Measurements from ENCODE around the gene CYTH4.

The CYTH4 gene

DNA sequence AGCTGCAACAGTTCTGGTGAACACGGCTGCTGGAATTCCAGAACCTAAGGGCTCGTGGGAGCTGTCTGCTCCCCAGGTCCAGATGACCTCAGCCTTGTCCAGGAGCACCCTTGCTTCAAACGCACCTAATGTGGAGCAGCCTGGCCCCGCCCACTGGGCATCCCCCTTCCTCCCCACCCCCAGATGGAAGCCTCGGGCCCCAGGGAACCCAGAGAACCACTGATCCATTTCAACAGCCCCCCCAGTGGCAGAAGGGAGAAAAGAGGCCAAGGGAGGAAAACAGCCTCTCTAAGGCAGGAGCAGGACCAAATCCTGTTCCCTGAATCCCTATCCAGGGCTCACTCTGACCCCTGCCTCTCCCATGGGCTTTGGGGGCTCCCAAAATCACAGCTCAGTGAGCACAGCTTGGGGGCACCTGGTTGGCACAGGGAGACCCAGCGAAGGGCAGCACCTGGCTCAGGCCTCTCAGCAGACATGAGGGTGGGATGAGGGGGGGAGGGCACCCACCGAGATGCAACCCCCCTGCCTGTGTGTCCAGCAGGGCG is 1.2 kb downstream of the CYTH4 start:
- WGBS, 2 donors (ENCODE audit: extremely low coverage in 2 of 2, insufficient read length in 2 of 2, insufficient replicate concordance in 1 of 2), result no CpG with 5 or more reads among the region's 8 CpGs

DNA sequence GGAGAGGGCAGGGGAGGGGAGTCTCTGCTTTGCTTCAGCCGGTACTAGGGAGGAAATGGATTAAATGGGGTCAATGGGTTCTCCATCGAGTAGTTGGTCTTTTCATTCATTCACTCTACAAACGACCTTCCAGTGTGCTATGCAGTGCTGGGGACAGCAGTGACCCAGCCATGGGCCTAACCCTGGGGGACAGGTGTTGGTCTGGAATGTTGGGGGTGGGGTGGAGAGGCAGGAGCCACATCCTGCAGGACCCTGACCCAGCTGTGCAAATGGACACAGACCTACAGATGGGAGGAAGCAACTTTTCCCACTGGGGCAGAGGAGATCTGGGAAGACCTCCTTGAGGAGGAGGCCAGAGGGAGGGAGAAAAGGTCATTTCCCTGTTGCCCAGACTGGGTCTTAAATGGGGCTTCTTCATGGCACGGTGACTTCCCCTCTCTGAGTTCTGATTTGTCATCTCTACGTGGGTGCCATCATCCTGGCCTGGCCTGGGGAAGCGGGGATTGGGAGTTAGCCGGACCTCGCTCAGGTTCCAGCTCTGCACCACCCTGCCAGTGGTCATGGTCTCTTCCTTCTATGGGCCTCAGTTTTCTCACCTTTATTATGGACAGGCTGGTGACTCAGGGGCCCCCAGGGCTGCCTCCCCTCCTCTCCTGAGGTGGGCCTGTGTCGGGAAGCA is 2.0 kb downstream of the CYTH4 start:
- H3K23ac ChIP-seq (ENCODE audit: low read depth, low read length, poor library complexity), result no peak overlapping the region
- H3K4me2 ChIP-seq (ENCODE audit: insufficient read depth, low read length, poor library complexity, severe bottlenecking), result no peak overlapping the region
- H4K8ac ChIP-seq (ENCODE audit: low read depth, low read length), result no peak overlapping the region
- H3K9me3 ChIP-seq (replicated peaks in 1 of 2; ENCODE audit: control insufficient read depth in 2 of 2, insufficient read depth in 1 of 2, low read depth in 1 of 2, low read length in 2 of 2), result no peaks in the 10 kb centered on the region
- no peaks in the 10 kb centered on the region for H3K36me3 ChIP-seq (replicated peaks in 1 of 2; ENCODE audit: control insufficient read depth in 2 of 2, insufficient read depth in 2 of 2, low read length in 2 of 2)
- H4K91ac ChIP-seq (ENCODE audit: low read depth, low read length, poor library complexity), result no peak overlapping the region
- H3K79me1 ChIP-seq (ENCODE audit: low read depth, low read length), result no peaks in the 10 kb centered on the region
- peaks cover 5 to 7% of the 10 kb centered on the region in 2 donors for H3K4me1 ChIP-seq (ENCODE audit: control insufficient read depth in 2 of 2, insufficient read depth in 1 of 2, low read depth in 1 of 2, low read length in 2 of 2)
- H3K9ac ChIP-seq (ENCODE audit: low read depth, low read length, poor library complexity), result no peak overlapping the region
- WGBS, 2 donors (ENCODE audit: extremely low coverage in 2 of 2, insufficient read length in 2 of 2, insufficient replicate concordance in 1 of 2), result no CpG with 5 or more reads among the region's 9 CpGs
- H2AFZ ChIP-seq (ENCODE audit: low read length), result no peak overlapping the region
- peaks cover 0 to 22% (median 0%) of the 10 kb centered on the region in 3 experiments for H3K27me3 ChIP-seq (ENCODE audit: control insufficient read depth in 3 of 3, insufficient read depth in 3 of 3, low read depth in 1 of 3, low read length in 3 of 3)
- no peak overlapping the region for H2BK12ac ChIP-seq (ENCODE audit: low read length)
- H3K18ac ChIP-seq (ENCODE audit: low read length), result peak overlapping the region; percentile 64
- H3K27ac ChIP-seq (replicated peaks; ENCODE audit: low read length), result no peak overlapping the region
- H3K4me3 ChIP-seq (ENCODE audit: low read length in 2 of 2), result no peak overlapping the region
- H2BK5ac ChIP-seq (ENCODE audit: low read length), result no peak overlapping the region
- H2AK5ac ChIP-seq (ENCODE audit: low read depth, low read length), result peak overlapping the region; percentile 33
- H3K14ac ChIP-seq (ENCODE audit: low read length), result no peak overlapping the region
- no peak overlapping the region for H2BK15ac ChIP-seq (ENCODE audit: low read length)
- no peak overlapping the region for H2BK120ac ChIP-seq (ENCODE audit: low read depth, low read length)
- DNase-seq (ENCODE audit: low spot score), result no peak
- H3K4ac ChIP-seq (ENCODE audit: low read length), result no peak overlapping the region

More for the DNA sequence above, 1.2 kb downstream of the CYTH4 start:
- Histone ChIP-seq H2BK12ac (ENCODE audit: low read length) (no peak overlapping the region), H2AFZ (ENCODE audit: low read length) (no peak overlapping the region), H4K8ac (ENCODE audit: low read depth, low read length) (no peak overlapping the region), H3K4me1 (ENCODE audit: control insufficient read depth in 2 of 2, insufficient read depth in 1 of 2, low read depth in 1 of 2, low read length in 2 of 2) (peaks cover 6 to 8% of the 10 kb centered on the region in 2 donors), H4K91ac (ENCODE audit: low read depth, low read length, poor library complexity) (no peak overlapping the region), H3K4me2 (ENCODE audit: insufficient read depth, low read length, poor library complexity, severe bottlenecking) (no peak overlapping the region), H2BK5ac (ENCODE audit: low read length) (no peak overlapping the region), H3K79me1 (ENCODE audit: low read depth, low read length) (no peaks in the 10 kb centered on the region), H3K14ac (ENCODE audit: low read length) (peak overlapping the region; percentile 61), H2BK15ac (ENCODE audit: low read length) (no peak overlapping the region), H3K9me3 (replicated peaks in 1 of 2; ENCODE audit: control insufficient read depth in 2 of 2, insufficient read depth in 1 of 2, low read depth in 1 of 2, low read length in 2 of 2) (no peaks in the 10 kb centered on the region), H3K18ac (ENCODE audit: low read length) (peak overlapping the region; percentile 29), H3K27ac (replicated peaks; ENCODE audit: low read length) (no peak overlapping the region), H2BK120ac (ENCODE audit: low read depth, low read length) (no peak overlapping the region), H3K4me3 (ENCODE audit: low read length in 2 of 2) (no peak overlapping the region), H3K4ac (ENCODE audit: low read length) (no peak overlapping the region), H2AK5ac (ENCODE audit: low read depth, low read length) (no peak overlapping the region), H3K36me3 (replicated peaks in 1 of 2; ENCODE audit: control insufficient read depth in 2 of 2, insufficient read depth in 2 of 2, low read length in 2 of 2) (no peaks in the 10 kb centered on the region), H3K9ac (ENCODE audit: low read depth, low read length, poor library complexity) (no peak overlapping the region), H3K27me3 (ENCODE audit: control insufficient read depth in 3 of 3, insufficient read depth in 3 of 3, low read depth in 1 of 3, low read length in 3 of 3) (peaks cover 0 to 22% (median 0%) of the 10 kb centered on the region in 3 experiments), H3K23ac (ENCODE audit: low read depth, low read length, poor library complexity) (no peak overlapping the region)
- no peak for DNase-seq (ENCODE audit: low spot score)

DNA sequence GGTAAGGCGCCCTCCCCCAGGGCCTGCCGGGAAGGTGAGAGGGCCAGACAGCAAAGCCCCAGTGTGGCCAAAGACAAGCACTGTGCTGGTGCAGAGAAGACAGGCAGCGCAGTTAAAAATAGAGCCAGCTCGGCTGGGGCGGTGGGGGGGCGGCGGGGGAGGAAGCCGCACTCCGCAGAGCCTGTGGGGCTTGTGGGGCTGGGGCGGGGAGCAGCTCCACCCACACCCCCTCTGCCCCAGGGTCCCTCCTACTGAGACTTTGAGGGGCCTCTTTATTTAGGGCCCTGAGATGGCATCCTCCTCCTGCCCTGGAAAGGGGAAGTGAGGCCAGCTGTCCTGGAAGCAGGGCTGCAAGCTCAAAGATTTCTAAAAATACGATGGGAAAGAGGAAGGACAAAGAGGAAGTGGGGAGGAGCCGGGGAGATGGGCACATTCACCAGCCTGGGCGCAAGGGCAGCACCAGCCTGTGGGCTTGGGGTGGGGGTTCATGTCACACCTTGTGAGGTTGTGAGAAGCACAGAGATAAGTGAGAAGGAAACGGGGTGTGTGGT is 2.6 kb downstream of the CYTH4 start:
- DNase-seq (ENCODE audit: low spot score), result no peak
- no CpG with 5 or more reads among the region's 14 CpGs for WGBS, 2 donors (ENCODE audit: extremely low coverage in 2 of 2, insufficient read length in 2 of 2, insufficient replicate concordance in 1 of 2)

DNA sequence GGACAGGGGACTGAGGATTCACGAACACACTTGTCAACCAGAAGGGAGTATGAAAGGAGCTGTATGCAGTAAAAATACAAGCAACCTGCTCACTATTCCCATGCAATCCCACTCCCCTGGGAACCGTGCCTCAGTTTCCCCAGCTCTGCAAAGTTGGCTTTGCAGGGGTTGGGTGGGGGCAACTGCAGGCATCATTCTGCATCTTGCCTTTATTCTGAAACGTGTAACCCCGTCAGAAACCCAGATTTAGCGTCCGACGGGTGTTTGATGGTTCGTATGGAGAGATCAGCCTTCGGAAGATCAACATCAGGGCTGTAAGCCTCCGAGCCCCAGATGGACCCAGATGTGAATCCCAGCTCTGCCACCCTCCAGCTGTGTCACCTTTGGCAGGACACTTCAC is 3.6 kb downstream of the CYTH4 start:
- WGBS, 2 donors (ENCODE audit: extremely low coverage in 2 of 2, insufficient read length in 2 of 2, insufficient replicate concordance in 1 of 2), result no CpG with 5 or more reads among the region's 10 CpGs
- Histone ChIP-seq H2BK5ac (ENCODE audit: low read length) (no peak overlapping the region), H2BK15ac (ENCODE audit: low read length) (no peak overlapping the region), H3K4ac (ENCODE audit: low read length) (no peak overlapping the region), H2BK12ac (ENCODE audit: low read length) (no peak overlapping the region), H3K14ac (ENCODE audit: low read length) (no peak overlapping the region), H2AK5ac (ENCODE audit: low read depth, low read length) (no peak overlapping the region), H3K9ac (ENCODE audit: low read depth, low read length, poor library complexity) (no peak overlapping the region), H3K36me3 (replicated peaks in 1 of 2; ENCODE audit: control insufficient read depth in 2 of 2, insufficient read depth in 2 of 2, low read length in 2 of 2) (no peaks in the 10 kb centered on the region), H4K91ac (ENCODE audit: low read depth, low read length, poor library complexity) (peak overlapping the region; percentile 5), H3K4me2 (ENCODE audit: insufficient read depth, low read length, poor library complexity, severe bottlenecking) (no peak overlapping the region), H3K27ac (replicated peaks; ENCODE audit: low read length) (no peak overlapping the region), H2BK120ac (ENCODE audit: low read depth, low read length) (no peak overlapping the region), H3K4me1 (ENCODE audit: control insufficient read depth in 2 of 2, insufficient read depth in 1 of 2, low read depth in 1 of 2, low read length in 2 of 2) (peaks cover 0 to 2% of the 10 kb centered on the region in 2 donors), H3K4me3 (ENCODE audit: low read length in 2 of 2) (no peak overlapping the region), H3K79me1 (ENCODE audit: low read depth, low read length) (no peaks in the 10 kb centered on the region), H2AFZ (ENCODE audit: low read length) (no peak overlapping the region), H3K9me3 (replicated peaks in 1 of 2; ENCODE audit: control insufficient read depth in 2 of 2, insufficient read depth in 1 of 2, low read depth in 1 of 2, low read length in 2 of 2) (no peaks in the 10 kb centered on the region), H3K23ac (ENCODE audit: low read depth, low read length, poor library complexity) (no peak overlapping the region), H3K27me3 (ENCODE audit: control insufficient read depth in 3 of 3, insufficient read depth in 3 of 3, low read depth in 1 of 3, low read length in 3 of 3) (peaks cover 0 to 22% (median 0%) of the 10 kb centered on the region in 3 experiments), H4K8ac (ENCODE audit: low read depth, low read length) (no peak overlapping the region), H3K18ac (ENCODE audit: low read length) (no peak overlapping the region)
- no peak for DNase-seq (ENCODE audit: low spot score)

More for the DNA sequence above, 2.6 kb downstream of the CYTH4 start:
- Histone ChIP-seq H3K27me3 (ENCODE audit: control insufficient read depth in 3 of 3, insufficient read depth in 3 of 3, low read depth in 1 of 3, low read length in 3 of 3) (peaks cover 0 to 22% (median 0%) of the 10 kb centered on the region in 3 experiments), H3K4ac (ENCODE audit: low read length) (no peak overlapping the region), H3K23ac (ENCODE audit: low read depth, low read length, poor library complexity) (no peak overlapping the region), H2BK12ac (ENCODE audit: low read length) (no peak overlapping the region), H2BK15ac (ENCODE audit: low read length) (no peak overlapping the region), H3K4me3 (ENCODE audit: low read length in 2 of 2) (no peak overlapping the region), H3K9ac (ENCODE audit: low read depth, low read length, poor library complexity) (no peak overlapping the region), H4K91ac (ENCODE audit: low read depth, low read length, poor library complexity) (no peak overlapping the region), H3K9me3 (replicated peaks in 1 of 2; ENCODE audit: control insufficient read depth in 2 of 2, insufficient read depth in 1 of 2, low read depth in 1 of 2, low read length in 2 of 2) (no peaks in the 10 kb centered on the region), H3K36me3 (replicated peaks in 1 of 2; ENCODE audit: control insufficient read depth in 2 of 2, insufficient read depth in 2 of 2, low read length in 2 of 2) (no peaks in the 10 kb centered on the region), H3K79me1 (ENCODE audit: low read depth, low read length) (no peaks in the 10 kb centered on the region), H3K4me2 (ENCODE audit: insufficient read depth, low read length, poor library complexity, severe bottlenecking) (no peak overlapping the region), H4K8ac (ENCODE audit: low read depth, low read length) (no peak overlapping the region), H3K27ac (replicated peaks; ENCODE audit: low read length) (no peak overlapping the region), H3K4me1 (ENCODE audit: control insufficient read depth in 2 of 2, insufficient read depth in 1 of 2, low read depth in 1 of 2, low read length in 2 of 2) (peaks cover 0 to 2% of the 10 kb centered on the region in 2 donors), H2AK5ac (ENCODE audit: low read depth, low read length) (no peak overlapping the region), H2BK120ac (ENCODE audit: low read depth, low read length) (no peak overlapping the region), H2AFZ (ENCODE audit: low read length) (no peak overlapping the region), H3K18ac (ENCODE audit: low read length) (peak overlapping the region; percentile 64), H3K14ac (ENCODE audit: low read length) (no peak overlapping the region), H2BK5ac (ENCODE audit: low read length) (no peak overlapping the region)
